SK-N-SH treated with all-trans-retinoic acid at 6 μM for 48 hours (cell line): ENCODE results near the gene PIP4K2C.
A peak's percentile ranks its signal among the peaks of the same experiment; 100 is the strongest.

Experiments
- ATAC-seq: fragments of 200-7000 bp; cut with Tn5 transposase; 3 replicates; pipeline ENCODE4 v1.9.1; 2020; ENCODE audit warnings: mild to moderate bottlenecking, moderate library complexity
- ARNTL ChIP-seq: fragments of 450-650 bp; formaldehyde crosslinking; IDR thresholded peaks from 2 replicates; pipeline ENCODE4 v1.5.0; 2020; ENCODE audit warnings: low read depth, mild to moderate bottlenecking, moderate library complexity, borderline replicate concordance
- BACH2 ChIP-seq: fragments of 250-450 bp; sonication (Bioruptor Pico); IDR thresholded peaks from 2 replicates; pipeline ENCODE4 v1.9.0; 2021; ENCODE audit warnings: mild to moderate bottlenecking, borderline replicate concordance
- CSDC2 ChIP-seq: fragments of 250-450 bp; sonication (Bioruptor Pico); IDR thresholded peaks from 2 replicates; pipeline ENCODE4 v1.5.0; 2020; ENCODE audit warnings: mild to moderate bottlenecking, moderate library complexity
- ESRRG ChIP-seq: fragments of 250-450 bp; sonication (Bioruptor Pico); IDR thresholded peaks from 2 replicates; pipeline ENCODE4 v1.6.1; 2021; ENCODE audit warnings: mild to moderate bottlenecking
- GLIS3 ChIP-seq: fragments of 250-450 bp; sonication (Bioruptor Pico); IDR thresholded peaks from 2 replicates; pipeline ENCODE4 v1.5.0; 2020; ENCODE audit warnings: mild to moderate bottlenecking, moderate library complexity
- POU6F1 ChIP-seq: fragments of 250-450 bp; sonication (Bioruptor Pico); IDR thresholded peaks from 2 replicates; pipeline ENCODE4 v1.8.0; 2021; ENCODE audit warnings: low read depth, mild to moderate bottlenecking, moderate library complexity, borderline replicate concordance
- PPARA ChIP-seq: fragments of 250-450 bp; sonication (Bioruptor Pico); IDR thresholded peaks from 2 replicates; pipeline ENCODE4 v1.5.0; 2020; ENCODE audit warnings: mild to moderate bottlenecking, borderline replicate concordance
- RARB ChIP-seq: fragments of 250-450 bp; sonication (Bioruptor Pico); IDR thresholded peaks from 2 replicates; pipeline ENCODE4 v1.8.0; 2021; ENCODE audit warnings: mild to moderate bottlenecking, moderate library complexity
- TCF4 ChIP-seq: fragments of 250-450 bp; sonication (Bioruptor Pico); IDR thresholded peaks from 2 replicates; pipeline ENCODE4 v1.8.0; 2021; ENCODE audit warnings: mild to moderate bottlenecking, moderate library complexity, borderline replicate concordance
- TOX ChIP-seq: fragments of 250-450 bp; sonication (Bioruptor Pico); IDR thresholded peaks from 2 replicates; pipeline ENCODE4 v1.8.0; 2021; ENCODE audit warnings: mild to moderate bottlenecking, moderate library complexity, borderline replicate concordance
- TSHZ2 ChIP-seq: fragments of 250-450 bp; sonication (Bioruptor Pico); IDR thresholded peaks from 2 replicates; pipeline ENCODE4 v1.5.0; 2020; ENCODE audit warnings: mild to moderate bottlenecking, moderate library complexity
- ZFP3 ChIP-seq: fragments of 250-450 bp; sonication (Bioruptor Pico); IDR thresholded peaks from 2 replicates; pipeline ENCODE4 v1.5.0; 2020; ENCODE audit warnings: mild to moderate bottlenecking, moderate library complexity
- ZFP30 ChIP-seq: fragments of 450-650 bp; formaldehyde crosslinking; IDR thresholded peaks from 2 replicates; pipeline ENCODE4 v1.5.0; 2022; ENCODE audit warnings: mild to moderate bottlenecking, moderate library complexity
- ZNF70 ChIP-seq: fragments of 450-650 bp; formaldehyde crosslinking; IDR thresholded peaks from 2 replicates; pipeline ENCODE4 v1.5.0; 2020; ENCODE audit warnings: mild to moderate bottlenecking, moderate library complexity
- ZNF8 ChIP-seq: fragments of 450-650 bp; formaldehyde crosslinking; IDR thresholded peaks from 2 replicates; pipeline ENCODE4 v1.5.0; 2020; ENCODE audit warnings: mild to moderate bottlenecking, moderate library complexity
- TF ChIP-seq, protein P1 (sequence below): fragments of 250-450 bp; sonication (Bioruptor Pico); IDR thresholded peaks from 2 replicates; pipeline ENCODE4 v1.5.1; 2021; ENCODE audit warnings: mild to moderate bottlenecking, moderate library complexity
- TF ChIP-seq, protein P2 (sequence below): fragments of 250-450 bp; sonication (Bioruptor Pico); IDR thresholded peaks from 2 replicates; pipeline ENCODE4 v1.8.0; 2020; ENCODE audit warnings: mild to moderate bottlenecking, moderate library complexity, borderline replicate concordance

PIP4K2C gene

GRCh38 chr12:57604454-57604991 lies 13.5 kb downstream of the PIP4K2C start, which contains the start of gene DTX3:
TSS of gene DTX3 (plus strand) at chr12:57604824. CDS start at chr12:57606518, 1,694 bp downstream.
- peak; percentile 77 for ATAC-seq
- no peak for TF ChIP-seq GLIS3 (CRISPR knock-in tag)
- peak; percentile 31; the same call in 1 of the 2 replicates for TF ChIP-seq TSHZ2 (CRISPR knock-in tag)

DNA sequence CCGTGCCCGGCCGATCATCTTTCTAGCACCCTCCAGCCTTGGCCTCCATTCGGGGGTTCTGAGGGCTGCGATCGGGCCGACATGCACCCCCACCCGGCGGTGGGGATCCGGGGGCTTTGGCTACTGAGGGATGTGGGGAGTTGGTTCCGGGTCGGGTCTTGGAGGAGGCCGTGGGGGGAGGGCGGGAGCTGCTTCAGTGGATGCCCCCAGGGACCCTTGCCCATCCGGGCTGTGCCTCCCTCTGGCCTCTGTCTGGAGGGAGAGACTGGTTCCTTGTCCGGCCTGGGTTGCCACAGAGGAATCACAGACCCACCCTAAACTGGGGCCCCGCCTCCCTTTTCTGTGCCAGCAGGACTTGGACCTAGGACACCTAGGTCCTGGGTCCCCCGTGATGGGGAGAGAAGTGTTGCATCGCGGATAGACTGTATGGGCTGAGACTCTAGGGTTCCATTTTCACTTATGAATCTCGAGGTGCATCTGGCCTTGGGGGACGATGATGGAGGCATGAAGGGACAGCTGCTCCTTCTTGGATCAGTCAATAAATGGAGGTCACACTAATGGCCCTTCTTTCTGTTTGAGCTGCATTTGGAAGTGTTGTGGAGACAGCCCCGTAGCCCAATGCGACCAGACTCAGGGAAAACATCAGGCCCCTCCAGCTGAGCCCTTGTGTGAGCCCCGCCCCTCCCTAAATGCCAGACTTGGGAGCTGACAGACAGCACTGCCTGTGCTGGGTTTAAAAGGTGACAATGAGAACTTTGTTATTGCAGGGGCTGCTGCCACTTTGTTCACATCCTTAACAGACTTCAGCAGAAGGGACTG lies 14.2 kb downstream of the PIP4K2C start:
- ATAC-seq = peak; percentile 31

GRCh38 chr12:57605811-57606311 lies 14.9 kb downstream of the PIP4K2C start:
- ATAC-seq = no peak
- TF ChIP-seq TCF4 (CRISPR knock-in tag) (no peak), TSHZ2 (CRISPR knock-in tag) (no peak), CSDC2 (CRISPR knock-in tag) (no peak), GLIS3 (CRISPR knock-in tag) (no peak), PPARA (no peak), ZNF8 (CRISPR knock-in tag) (no peak), ZFP3 (CRISPR knock-in tag) (no peak), ARNTL (CRISPR knock-in tag) (no peak), BACH2 (no peak), POU6F1 (CRISPR knock-in tag) (no peak), ZNF70 (CRISPR knock-in tag) (no peak), TOX (CRISPR knock-in tag) (no peak)
- TF ChIP-seq, protein P1, sequence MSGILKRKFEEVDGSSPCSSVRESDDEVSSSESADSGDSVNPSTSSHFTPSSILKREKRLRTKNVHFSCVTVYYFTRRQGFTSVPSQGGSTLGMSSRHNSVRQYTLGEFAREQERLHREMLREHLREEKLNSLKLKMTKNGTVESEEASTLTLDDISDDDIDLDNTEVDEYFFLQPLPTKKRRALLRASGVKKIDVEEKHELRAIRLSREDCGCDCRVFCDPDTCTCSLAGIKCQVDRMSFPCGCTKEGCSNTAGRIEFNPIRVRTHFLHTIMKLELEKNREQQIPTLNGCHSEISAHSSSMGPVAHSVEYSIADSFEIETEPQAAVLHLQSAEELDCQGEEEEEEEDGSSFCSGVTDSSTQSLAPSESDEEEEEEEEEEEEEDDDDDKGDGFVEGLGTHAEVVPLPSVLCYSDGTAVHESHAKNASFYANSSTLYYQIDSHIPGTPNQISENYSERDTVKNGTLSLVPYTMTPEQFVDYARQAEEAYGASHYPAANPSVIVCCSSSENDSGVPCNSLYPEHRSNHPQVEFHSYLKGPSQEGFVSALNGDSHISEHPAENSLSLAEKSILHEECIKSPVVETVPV (CRISPR knock-in tag) = no peak

More for the DNA sequence above, 14.2 kb downstream of the PIP4K2C start:
- TF ChIP-seq ZFP3 (CRISPR knock-in tag) (no peak), TCF4 (CRISPR knock-in tag) (no peak), ZFP30 (CRISPR knock-in tag) (no peak), TSHZ2 (CRISPR knock-in tag) (no peak), ESRRG (CRISPR knock-in tag) (no peak), TOX (CRISPR knock-in tag) (no peak), ARNTL (CRISPR knock-in tag) (no peak), RARB (CRISPR knock-in tag) (no peak), PPARA (no peak)
- TF ChIP-seq, protein P2, sequence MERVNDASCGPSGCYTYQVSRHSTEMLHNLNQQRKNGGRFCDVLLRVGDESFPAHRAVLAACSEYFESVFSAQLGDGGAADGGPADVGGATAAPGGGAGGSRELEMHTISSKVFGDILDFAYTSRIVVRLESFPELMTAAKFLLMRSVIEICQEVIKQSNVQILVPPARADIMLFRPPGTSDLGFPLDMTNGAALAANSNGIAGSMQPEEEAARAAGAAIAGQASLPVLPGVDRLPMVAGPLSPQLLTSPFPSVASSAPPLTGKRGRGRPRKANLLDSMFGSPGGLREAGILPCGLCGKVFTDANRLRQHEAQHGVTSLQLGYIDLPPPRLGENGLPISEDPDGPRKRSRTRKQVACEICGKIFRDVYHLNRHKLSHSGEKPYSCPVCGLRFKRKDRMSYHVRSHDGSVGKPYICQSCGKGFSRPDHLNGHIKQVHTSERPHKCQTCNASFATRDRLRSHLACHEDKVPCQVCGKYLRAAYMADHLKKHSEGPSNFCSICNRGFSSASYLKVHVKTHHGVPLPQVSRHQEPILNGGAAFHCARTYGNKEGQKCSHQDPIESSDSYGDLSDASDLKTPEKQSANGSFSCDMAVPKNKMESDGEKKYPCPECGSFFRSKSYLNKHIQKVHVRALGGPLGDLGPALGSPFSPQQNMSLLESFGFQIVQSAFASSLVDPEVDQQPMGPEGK (CRISPR knock-in tag) = no peak
